Stimulated activated CD4-positive, alpha-beta T cell treated with anti-CD3 and anti-CD28 coated beads, Interleukin-1b, Interleukin-23, amount 100 ng/mL, for 24 hours (primary cell): ENCODE data around the gene CDH26.

ENCODE experiments used
- DNase-seq, 4 experiments: peaks; one replicate each; pipeline ENCODE4 v3.0.0-alpha.2; 2020; ENCODE audit warnings: low read depth in 4 of 4, low spot score in 1 of 4

The CDH26 gene

DNA sequence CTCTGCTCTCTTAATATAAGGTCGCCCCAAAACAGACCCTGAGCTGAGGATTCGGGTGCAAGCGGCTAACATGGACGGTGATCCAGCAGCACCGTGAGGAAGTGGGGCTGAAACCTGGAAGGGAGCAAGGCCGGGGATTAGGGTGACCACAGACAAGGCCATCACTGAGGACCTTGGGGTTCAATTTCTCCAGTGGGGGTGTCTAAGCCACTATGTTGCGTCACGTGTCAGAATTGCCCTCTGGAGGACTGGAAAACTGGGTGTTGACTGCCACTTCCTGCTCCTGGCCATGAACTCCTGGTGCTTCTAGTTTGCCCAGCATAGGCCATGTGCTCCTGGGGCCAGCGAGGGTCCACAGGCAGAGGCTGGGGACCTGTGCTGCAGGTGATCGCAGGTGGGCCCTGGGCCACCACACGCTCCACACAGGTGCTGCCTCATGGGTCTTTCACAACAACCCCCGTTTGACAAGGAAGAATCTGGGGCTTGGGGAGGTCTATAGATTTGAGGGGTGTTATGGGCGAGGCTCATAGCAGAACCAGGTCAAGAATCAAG lies 101.9 kb downstream of the CDH26 start:
- no peak for DNase-seq

DNA sequence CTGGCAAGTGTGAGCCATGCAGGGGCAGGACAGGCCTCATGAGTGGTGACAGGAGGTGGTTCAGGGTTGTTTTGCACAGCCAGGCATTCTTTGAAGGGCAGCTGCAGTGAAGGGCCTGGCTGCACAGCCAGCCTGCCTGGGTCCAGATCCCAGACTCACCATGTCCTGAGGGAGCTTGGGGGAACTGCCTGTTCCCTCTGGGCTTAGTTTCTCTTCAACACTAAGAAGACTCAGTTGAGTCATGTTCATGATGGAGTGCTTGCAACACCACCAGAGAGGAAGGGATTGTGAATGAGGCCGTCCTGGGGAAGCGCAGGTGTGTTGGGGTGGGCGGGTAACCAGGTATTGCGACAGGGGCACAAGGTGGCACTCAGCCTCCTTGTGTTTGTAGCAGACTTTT lies 102.4 kb downstream of the CDH26 start:
- no peak for DNase-seq

DNA sequence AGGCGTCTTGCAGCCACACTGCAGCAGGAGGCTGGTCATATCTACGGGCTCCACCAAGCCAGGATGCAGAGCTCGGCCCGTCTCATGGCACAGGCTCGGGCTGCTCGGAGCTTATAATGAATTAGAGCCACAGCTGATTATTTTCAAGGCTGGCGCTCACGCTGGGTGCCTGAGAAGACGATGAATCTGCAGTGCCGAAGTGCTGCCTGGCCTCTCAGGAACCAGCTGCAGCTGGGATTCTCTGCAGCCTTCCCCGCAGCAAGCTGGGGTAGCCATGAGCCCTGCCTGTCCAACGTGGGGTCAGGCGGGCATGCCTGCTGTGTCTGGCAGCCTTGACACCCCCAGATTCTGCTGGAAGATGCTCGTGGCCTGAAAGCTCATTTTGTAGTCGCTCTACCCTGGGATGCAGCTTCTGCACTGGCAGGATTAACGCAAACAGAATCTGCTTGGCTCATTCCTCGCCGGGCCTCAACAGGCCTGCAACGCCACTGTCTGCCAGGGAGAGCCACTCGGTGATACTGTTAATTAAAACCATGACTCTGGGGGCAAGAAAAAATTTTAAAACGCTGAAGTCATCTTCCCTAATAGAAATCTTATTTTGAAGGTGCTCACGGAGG lies 104.3 kb downstream of the CDH26 start:
- no peak for DNase-seq

DNA sequence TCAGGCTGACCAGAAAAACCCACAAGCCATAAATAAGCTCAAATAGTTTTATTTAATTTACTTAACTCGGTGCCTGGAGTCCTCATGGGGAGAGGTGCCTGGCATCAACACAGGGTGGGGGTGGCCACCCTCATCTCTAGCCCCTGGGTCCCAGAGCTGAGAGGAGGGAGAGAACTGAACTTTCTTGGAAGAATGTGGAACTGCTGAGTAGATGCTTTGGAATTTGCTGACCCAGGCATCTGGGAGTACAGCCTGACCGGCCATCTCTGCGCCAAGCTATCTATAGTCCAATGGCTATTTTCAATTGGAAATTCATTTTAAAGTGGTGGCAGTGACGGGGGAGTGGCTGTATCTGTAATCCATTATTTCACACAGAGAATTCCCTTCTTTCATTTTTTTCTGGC lies 104.8 kb downstream of the CDH26 start:
- DNase-seq = no peak

DNA sequence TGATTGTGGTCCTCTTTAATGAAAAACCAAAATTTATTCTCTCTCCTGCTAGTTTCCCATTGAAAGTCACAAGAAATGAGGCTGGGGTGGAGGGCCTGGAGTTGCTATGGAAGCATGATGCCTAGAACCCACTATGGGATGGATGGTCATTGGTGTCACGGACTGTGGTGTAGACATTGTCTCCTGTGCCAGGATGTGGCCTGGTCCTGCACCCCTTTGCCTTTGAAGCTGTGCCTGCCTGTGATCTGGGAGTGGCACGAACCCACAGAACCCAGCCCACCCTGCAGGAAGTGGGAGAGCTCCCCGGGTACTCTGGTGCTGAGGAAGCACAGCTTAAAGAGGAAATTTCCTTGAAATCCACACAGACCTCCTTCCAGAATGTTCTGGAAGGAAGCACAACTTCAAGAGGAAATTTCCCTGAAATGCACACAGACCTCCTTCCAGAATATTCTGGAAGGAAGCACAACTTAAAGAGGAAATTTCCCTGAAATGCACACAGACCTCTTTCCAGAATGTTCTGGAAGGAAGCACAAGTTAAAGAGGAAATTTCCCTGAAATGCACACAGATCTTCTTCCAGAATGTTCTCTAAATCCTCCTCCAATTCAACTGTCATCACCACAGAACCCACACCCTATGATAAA lies 105.6 kb downstream of the CDH26 start:
- no peak for DNase-seq
